Measurements from ENCODE around the gene HSPA4.

GRCh38 chr5:133108481-133108921 is 56.7 kb downstream of the HSPA4 start:
- TF ChIP-seq CTCF (IDR thresholded peaks at IDR 0.05) (no peak), POLR2A (IDR thresholded peaks at IDR 0.05) (no peak)

All from adrenal gland (tissue), 5 donors.